ENCODE results near the gene RNF4.

- no peak for TF ChIP-seq CTCF (conservative IDR thresholded peaks at IDR 0.05; ENCODE audit: low read depth, low read length)
- no peak for TF ChIP-seq EZH2 (IDR thresholded peaks at IDR 0.05; ENCODE audit: borderline replicate concordance, low read depth, low read length, poor library complexity, severe bottlenecking)
Observed at GRCh38 chr4:2428496-2429213, 40.3 kb upstream of the RNF4 start.
